WERI-Rb-1 (cell line): Measurements from ENCODE around the gene GRK3.
"Not testable (repeated sequence)": the region's sequence is repeated elsewhere in the genome, so short reads cannot be mapped to it uniquely, and the experiment has no call there.

ENCODE experiments used
- DNase-seq: peaks from one replicate; pipeline ENCODE4 v3.0.0-alpha.2; 2020
- H3K27ac ChIP-seq: fragments of 250-450 bp; sonication (Bioruptor Pico); 2 replicates; pipeline ENCODE4 v1.5.1; 2020; ENCODE audit warnings: mild to moderate bottlenecking, moderate library complexity
- H3K27me3 ChIP-seq: fragments of 250-450 bp; sonication (Bioruptor Pico); 2 replicates; pipeline ENCODE4 v1.5.1; 2021; ENCODE audit warnings: mild to moderate bottlenecking, low read depth, moderate library complexity; ENCODE audit not compliant: insufficient read depth, severe bottlenecking
- H3K36me3 ChIP-seq: fragments of 250-450 bp; sonication (Bioruptor Pico); 2 replicates; pipeline ENCODE4 v1.5.1; 2020; ENCODE audit warnings: mild to moderate bottlenecking, moderate library complexity
- H3K4me3 ChIP-seq: 2 replicates; pipeline ENCODE4 v1.5.1; 2011; ENCODE audit warnings: low read depth, mild to moderate bottlenecking, control low read depth, low read length
- H3K9me3 ChIP-seq: fragments of 250-450 bp; sonication (Bioruptor Pico); 2 replicates; pipeline ENCODE4 v1.5.1; 2021; ENCODE audit warnings: mild to moderate bottlenecking, moderate library complexity; ENCODE audit not compliant: severe bottlenecking
- CTCF ChIP-seq: IDR thresholded peaks from 2 replicates; pipeline ENCODE4 v1.5.1; 2011; ENCODE audit warnings: low read depth, mild to moderate bottlenecking, control low read depth, inconsistent platforms, low read length

The GRK3 gene

GRCh38 chr22:25564979-25565677 lies 653 bp downstream of the GRK3 start:
- TF ChIP-seq CTCF: no peak
- peak overlapping the region; percentile 79 for H3K27ac ChIP-seq
- peak overlapping the region; percentile 73 for H3K4me3 ChIP-seq
- peak; percentile 44 for DNase-seq
- no peaks in the 10 kb centered on the region for H3K27me3 ChIP-seq
- no peaks in the 10 kb centered on the region for H3K36me3 ChIP-seq
- no peaks in the 10 kb centered on the region for H3K9me3 ChIP-seq

GRCh38 chr22:25566186-25566897 lies 1.9 kb downstream of the GRK3 start:
- Histone ChIP-seq H3K4me3 (no peak overlapping the region; the same call in 1 of the 2 replicates), H3K27ac (no peak overlapping the region), H3K9me3 (no peaks in the 10 kb centered on the region), H3K36me3 (no peaks in the 10 kb centered on the region), H3K27me3 (no peaks in the 10 kb centered on the region)
- no peak for DNase-seq
- TF ChIP-seq CTCF: no peak

GRCh38 chr22:25566898-25567235 lies 2.4 kb downstream of the GRK3 start:
- no peak for TF ChIP-seq CTCF
- Histone ChIP-seq H3K27me3 (no peaks in the 10 kb centered on the region), H3K27ac (no peak overlapping the region), H3K9me3 (no peaks in the 10 kb centered on the region), H3K36me3 (no peaks in the 10 kb centered on the region), H3K4me3 (no peak overlapping the region)
- no peak for DNase-seq

- Histone ChIP-seq H3K27ac (no peak overlapping the region), H3K36me3 (no peaks in the 10 kb centered on the region), H3K27me3 (no peaks in the 10 kb centered on the region), H3K4me3 (no peak overlapping the region), H3K9me3 (no peaks in the 10 kb centered on the region)
- no peak for DNase-seq
- no peak for TF ChIP-seq CTCF
Observed at GRCh38 chr22:25567251-25567675, 2.8 kb downstream of the GRK3 start.

- not testable (repeated sequence) for H3K27me3 ChIP-seq, H3K27ac ChIP-seq, H3K9me3 ChIP-seq, H3K36me3 ChIP-seq, H3K4me3 ChIP-seq, DNase-seq
Observed at GRCh38 chr22:25568066-25568465, 3.6 kb downstream of the GRK3 start.

GRCh38 chr22:25569361-25569760 lies 4.9 kb downstream of the GRK3 start:
- no peak overlapping the region for H3K4me3 ChIP-seq
- H3K36me3 ChIP-seq: no peaks in the 10 kb centered on the region
- no peak for TF ChIP-seq CTCF
- no peak for DNase-seq
- H3K27ac ChIP-seq: no peak overlapping the region
- no peaks in the 10 kb centered on the region for H3K27me3 ChIP-seq
- H3K9me3 ChIP-seq: no peaks in the 10 kb centered on the region
